Cardiac muscle cell (in vitro differentiated cells and primary cell): ENCODE measurements around the gene ZNF789. TPM values are rescaled to one million over a fixed set of nuclear protein-coding genes. Genes with fewer than 3 reads are reported as not detected.

Source experiments
- DNase-seq, 2 donors: peaks; one replicate each; pipeline versions ENCODE4 v3.0.0 to v3.0.0-alpha.2; 2010 to 2017; ENCODE audit warnings: low read depth in 1 of 2, low spot score in 1 of 2
- H3K27ac ChIP-seq: fragments of 200-600 bp; sonication (generic); 2 replicates; pipeline ENCODE4 v1.5.1; 2016
- H3K27me3 ChIP-seq: fragments of 200-600 bp; sonication (generic); 2 replicates; pipeline ENCODE4 v1.6.0; 2016; ENCODE audit warnings: control low read depth
- H3K36me3 ChIP-seq: fragments of 200-600 bp; sonication (generic); 2 replicates; pipeline ENCODE4 v1.5.1; 2016; ENCODE audit warnings: control low read depth
- H3K4me1 ChIP-seq: fragments of 200-600 bp; sonication (generic); 2 replicates; pipeline ENCODE4 v1.8.1; 2017; ENCODE audit warnings: low read depth, mild to moderate bottlenecking, mixed run types
- H3K4me3 ChIP-seq: fragments of 200-600 bp; sonication (generic); 2 replicates; pipeline ENCODE4 v1.5.1; 2016; ENCODE audit warnings: mild to moderate bottlenecking
- H3K9me3 ChIP-seq: fragments of 200-600 bp; sonication (generic); 2 replicates; pipeline ENCODE4 v1.5.1; 2017; ENCODE audit warnings: low read depth, mild to moderate bottlenecking, control low read depth
- polyA plus RNA-seq: library from polyadenylated mRNA; unstranded; fragments of >200 nt; fragmentation: Nextera tagmentation; extraction: Ambion mirVana; gene quantifications from 2 replicates; pipeline ENCODE4 v1.2.1, GENCODE V29; 2016
- total RNA-seq: library from RNA; depleted of rRNA; stranded (reverse); fragments of >200 nt; gene quantifications from 2 replicates; pipeline ENCODE4 v1.2.3, GENCODE V29; 2016
- TF ChIP-seq, protein P1 (sequence below): IDR thresholded peaks from 2 replicates; pipeline ENCODE4 v1.5.1; 2012; ENCODE audit warnings: low read depth, mild to moderate bottlenecking, low read length

Gene ZNF789
- total and polyA plus RNA-seq, 2 experiments from 2014 or later: 9.0 to 15.3 TPM

DNA sequence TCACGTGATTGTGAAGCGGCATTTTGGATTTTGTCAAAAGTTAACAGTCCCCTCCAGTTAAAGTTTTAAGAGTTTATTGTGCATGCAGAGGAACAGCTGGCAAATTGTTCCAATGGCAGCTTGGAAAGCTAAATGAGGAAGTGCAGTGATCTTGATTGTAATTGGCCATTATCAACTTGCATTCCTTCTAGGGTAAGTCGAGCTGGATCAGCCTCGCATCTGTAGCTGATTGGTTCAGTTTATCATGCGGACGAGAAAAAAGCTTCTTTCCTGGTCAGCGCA is 566 bp downstream of the ZNF789 start:
- peak; percentile 52 to 81 for DNase-seq
- H3K4me3 ChIP-seq: peak overlapping the region; percentile 97
- H3K9me3 ChIP-seq: no peaks in the 10 kb centered on the region
- H3K36me3 ChIP-seq: no peaks in the 10 kb centered on the region
- H3K27ac ChIP-seq: peak overlapping the region; percentile 96
- TF ChIP-seq, protein P1, sequence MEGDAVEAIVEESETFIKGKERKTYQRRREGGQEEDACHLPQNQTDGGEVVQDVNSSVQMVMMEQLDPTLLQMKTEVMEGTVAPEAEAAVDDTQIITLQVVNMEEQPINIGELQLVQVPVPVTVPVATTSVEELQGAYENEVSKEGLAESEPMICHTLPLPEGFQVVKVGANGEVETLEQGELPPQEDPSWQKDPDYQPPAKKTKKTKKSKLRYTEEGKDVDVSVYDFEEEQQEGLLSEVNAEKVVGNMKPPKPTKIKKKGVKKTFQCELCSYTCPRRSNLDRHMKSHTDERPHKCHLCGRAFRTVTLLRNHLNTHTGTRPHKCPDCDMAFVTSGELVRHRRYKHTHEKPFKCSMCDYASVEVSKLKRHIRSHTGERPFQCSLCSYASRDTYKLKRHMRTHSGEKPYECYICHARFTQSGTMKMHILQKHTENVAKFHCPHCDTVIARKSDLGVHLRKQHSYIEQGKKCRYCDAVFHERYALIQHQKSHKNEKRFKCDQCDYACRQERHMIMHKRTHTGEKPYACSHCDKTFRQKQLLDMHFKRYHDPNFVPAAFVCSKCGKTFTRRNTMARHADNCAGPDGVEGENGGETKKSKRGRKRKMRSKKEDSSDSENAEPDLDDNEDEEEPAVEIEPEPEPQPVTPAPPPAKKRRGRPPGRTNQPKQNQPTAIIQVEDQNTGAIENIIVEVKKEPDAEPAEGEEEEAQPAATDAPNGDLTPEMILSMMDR: no peak
- no peaks in the 10 kb centered on the region for H3K27me3 ChIP-seq
- H3K4me1 ChIP-seq: peaks cover 6% of the 10 kb centered on the region

DNA sequence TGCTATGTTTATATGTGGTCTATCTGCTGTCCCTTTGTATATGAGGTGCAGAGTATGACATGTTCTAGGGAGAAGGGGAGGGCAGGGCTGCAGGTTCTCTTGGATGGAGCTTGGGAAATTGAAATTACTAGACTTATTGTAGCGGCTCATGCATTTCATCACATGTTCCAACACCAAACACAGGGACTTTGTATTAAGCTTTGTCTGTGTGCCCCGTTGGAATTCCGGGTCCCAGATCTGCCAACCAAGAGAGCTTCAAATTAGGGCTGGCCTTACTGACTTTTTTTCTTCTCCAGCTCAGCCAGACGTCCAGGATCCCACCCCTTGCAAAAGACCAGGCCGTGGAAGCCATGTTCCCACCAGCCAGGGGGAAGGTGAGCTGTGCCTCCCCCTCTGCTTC is 3.4 kb downstream of the ZNF789 start:
- Histone ChIP-seq H3K9me3 (no peaks in the 10 kb centered on the region), H3K4me3 (no peak overlapping the region), H3K27ac (no peak overlapping the region), H3K36me3 (peaks cover 5% of the 10 kb centered on the region), H3K27me3 (no peaks in the 10 kb centered on the region), H3K4me1 (peaks cover 12% of the 10 kb centered on the region)
- DNase-seq: no peak
- TF ChIP-seq, protein P1: no peak

DNA sequence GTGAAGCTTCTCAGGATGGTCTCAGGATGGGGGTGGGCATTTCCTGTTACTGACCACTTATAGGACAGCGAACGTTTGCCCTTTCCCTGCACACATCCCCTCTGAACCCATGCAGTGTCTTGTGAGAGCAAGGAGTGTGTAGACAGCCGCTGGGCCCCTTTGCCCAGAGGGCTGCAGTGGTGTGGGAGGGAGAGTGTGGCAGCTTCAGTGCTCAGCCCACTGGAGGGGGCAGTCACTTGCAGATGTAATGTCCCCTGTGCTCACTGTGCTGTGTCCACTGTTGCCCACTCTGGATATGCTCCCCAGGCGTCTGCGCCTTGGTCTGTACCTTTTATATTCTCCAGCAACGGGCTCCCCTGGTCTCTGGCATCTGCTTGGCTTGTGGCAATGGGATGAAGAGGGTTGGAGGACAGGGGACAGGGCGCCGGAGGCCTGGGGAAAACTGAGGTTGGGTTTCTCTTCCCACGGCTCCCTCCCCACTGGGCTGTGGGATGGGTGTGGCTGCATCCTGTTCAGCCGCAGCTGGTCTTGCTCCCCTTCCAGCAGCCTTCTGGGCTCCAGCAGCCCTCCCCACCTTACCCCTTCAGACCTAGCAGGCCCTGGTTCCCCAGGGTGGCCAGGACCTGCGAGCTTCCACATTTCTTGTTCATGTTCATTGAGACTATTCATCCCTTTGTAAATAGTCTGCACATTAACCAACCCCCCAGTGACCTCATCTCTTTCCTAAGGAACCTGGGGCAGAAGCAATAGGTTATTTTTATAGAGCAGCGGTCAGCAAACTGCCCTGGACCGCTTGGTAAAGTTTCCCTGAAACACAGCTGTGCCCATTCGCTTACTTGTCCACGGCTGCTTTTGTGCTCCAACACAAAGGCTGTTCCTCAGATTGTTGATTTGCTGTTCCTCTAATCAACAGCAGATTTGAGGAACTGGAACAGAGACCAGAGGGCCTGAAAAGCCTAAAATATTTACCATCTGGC is 6.1 kb downstream of the ZNF789 start:
- no peaks in the 10 kb centered on the region for H3K27me3 ChIP-seq
- no peaks in the 10 kb centered on the region for H3K9me3 ChIP-seq
- TF ChIP-seq, protein P1: no peak
- peak overlapping the region; percentile 51 for H3K27ac ChIP-seq
- peaks cover 12% of the 10 kb centered on the region for H3K36me3 ChIP-seq
- no peak for DNase-seq
- H3K4me3 ChIP-seq: no peak overlapping the region
- H3K4me1 ChIP-seq: peaks cover 7% of the 10 kb centered on the region

DNA sequence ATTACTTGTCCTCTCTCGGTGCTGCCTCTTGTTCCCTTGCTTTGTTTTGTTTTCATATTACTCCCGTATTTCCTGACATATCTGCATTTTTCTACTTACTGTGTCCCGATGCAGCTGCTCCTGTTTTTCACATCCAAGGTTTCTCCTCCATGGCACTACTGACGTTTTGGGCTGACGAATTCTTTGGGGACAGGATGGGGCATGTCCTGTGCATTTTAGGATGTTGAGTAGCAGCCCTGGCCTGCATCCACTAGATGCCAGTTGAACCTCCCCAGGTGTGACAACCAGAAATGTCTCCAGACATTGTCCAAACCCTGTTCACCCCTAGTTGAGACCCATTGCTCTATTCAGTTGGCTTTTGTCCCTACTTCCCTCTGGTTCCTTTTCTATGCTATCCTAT is 12.4 kb downstream of the ZNF789 start:
- no peaks in the 10 kb centered on the region for H3K9me3 ChIP-seq
- no peak overlapping the region for H3K4me3 ChIP-seq
- H3K27me3 ChIP-seq: no peaks in the 10 kb centered on the region
- H3K36me3 ChIP-seq: peaks cover 8% of the 10 kb centered on the region
- no peaks in the 10 kb centered on the region for H3K4me1 ChIP-seq
- H3K27ac ChIP-seq: no peak overlapping the region
- TF ChIP-seq, protein P1: no peak
- no peak for DNase-seq

DNA sequence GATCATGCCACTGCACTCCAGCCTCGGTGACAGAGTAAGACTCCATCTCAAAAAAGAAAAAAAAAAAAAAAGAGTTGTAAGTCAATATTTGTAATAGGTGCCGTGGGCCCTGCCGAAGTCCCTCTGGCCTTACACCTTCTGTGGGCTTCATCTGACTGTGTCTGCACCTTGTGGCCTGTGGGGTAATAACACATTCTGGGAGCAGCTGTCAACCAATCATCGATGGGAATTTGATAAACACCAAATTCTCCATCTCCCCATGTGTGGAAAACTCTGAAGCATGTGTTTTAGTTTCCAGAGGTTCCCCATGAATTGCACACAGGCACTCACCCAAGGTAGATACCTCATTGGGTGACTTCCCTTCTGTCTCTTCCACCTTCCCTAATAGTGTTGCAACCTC is 16.5 kb downstream of the ZNF789 start:
- no peaks in the 10 kb centered on the region for H3K27me3 ChIP-seq
- H3K4me3 ChIP-seq: no peak overlapping the region
- H3K4me1 ChIP-seq: no peaks in the 10 kb centered on the region
- H3K27ac ChIP-seq: no peak overlapping the region
- no peak for DNase-seq
- peaks cover 14% of the 10 kb centered on the region for H3K36me3 ChIP-seq
- TF ChIP-seq, protein P1: no peak
- H3K9me3 ChIP-seq: no peaks in the 10 kb centered on the region
